UCSD-AML1 (cell line): ENCODE measurements around the gene GJA9.

Source experiments
- DNase-seq: peaks from one replicate; lab custom pipeline; 2025; ENCODE audit not compliant: unreplicated experiment; lab: John Stamatoyannopoulos, UW

GJA9 gene

GRCh38 chr1:38832370-38832734, 49.0 kb downstream of the GJA9 start:
- DNase-seq, result no peak

DNA sequence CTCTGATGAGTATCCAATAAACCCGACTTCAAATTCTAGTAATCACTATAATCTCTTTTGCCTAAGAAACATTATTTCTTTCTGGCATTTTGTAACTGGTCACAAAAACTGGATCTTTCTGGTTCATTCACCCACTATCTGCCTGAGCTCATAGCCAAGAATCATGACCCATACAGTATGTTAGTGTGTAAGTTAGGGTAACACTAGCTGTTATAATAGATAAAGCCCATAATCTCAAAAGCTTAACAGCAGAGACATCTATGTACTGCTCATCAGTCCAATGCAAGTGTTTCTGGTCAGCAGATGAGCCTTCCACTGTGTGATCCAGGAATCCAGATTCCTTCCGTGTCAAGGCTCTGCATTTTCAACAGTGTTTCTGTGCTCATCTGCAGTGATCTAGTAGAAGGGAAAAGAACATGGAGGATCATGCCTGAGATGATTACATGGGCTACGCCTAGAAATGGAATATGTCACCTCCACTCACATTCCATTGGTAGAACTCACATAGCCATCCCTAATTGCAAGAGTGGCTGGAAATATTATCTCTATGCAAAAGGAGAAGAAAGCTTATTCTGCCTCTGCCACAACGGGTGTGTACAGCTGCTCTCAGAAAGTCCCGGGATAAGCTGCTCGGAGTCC, 49.5 kb downstream of the GJA9 start:
- no peak for DNase-seq

DNA sequence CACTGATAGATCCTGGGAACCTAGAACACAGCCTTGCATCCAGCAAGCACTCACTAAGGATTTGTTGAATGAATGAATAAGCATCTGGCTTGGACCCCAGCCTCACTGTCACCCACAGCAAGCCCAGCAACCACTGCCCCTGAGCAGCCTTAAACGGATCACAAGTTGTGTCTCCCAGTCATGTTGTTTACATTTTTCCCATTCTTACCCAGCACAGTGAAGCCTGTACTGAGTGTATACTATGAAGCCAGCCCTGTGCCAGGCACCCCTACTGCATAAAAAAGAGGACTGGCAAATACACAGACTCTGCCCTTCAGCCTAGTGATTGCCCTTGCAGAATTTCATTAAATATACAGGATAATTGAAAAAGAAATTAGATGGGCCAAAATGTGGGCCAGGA, 52.0 kb downstream of the GJA9 start:
- no peak for DNase-seq

- no peak for DNase-seq
These were observed 54.1 kb downstream of the GJA9 start for GRCh38 chr1:38827318-38827717.

GRCh38 chr1:38826886-38827285, 54.5 kb downstream of the GJA9 start:
- DNase-seq, result no peak

DNA sequence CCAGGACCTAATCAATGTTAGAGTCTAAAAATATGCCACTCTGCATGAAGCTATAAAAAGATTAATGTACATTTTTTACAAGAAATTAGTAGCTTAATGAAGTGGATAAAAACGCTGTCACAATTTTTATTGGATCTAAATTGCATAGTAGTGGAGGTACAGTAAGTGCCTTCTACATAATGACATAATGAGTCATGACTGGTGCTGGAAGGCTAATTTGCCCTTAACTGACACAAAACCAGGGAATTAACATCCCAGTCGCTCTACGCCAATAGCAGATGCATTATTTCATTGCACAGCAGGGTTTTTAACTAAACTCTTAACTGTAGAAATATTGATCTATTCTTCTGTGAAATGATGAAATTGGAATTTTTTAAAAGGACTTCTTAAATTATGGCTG, 55.1 kb downstream of the GJA9 start:
- DNase-seq, result no peak
